ENCODE results near the gene SYT8. TPM values are rescaled to one million over a fixed set of nuclear protein-coding genes. Genes with fewer than 3 reads are reported as not detected.
A peak's percentile ranks its signal among the peaks of the same experiment; 100 is the strongest.
"Not testable (repeated sequence)": the region's sequence is repeated elsewhere in the genome, so short reads cannot be mapped to it uniquely, and the experiment has no call there.

The SYT8 gene
- polyA plus RNA-seq, 1 experiment: not detected

DNA sequence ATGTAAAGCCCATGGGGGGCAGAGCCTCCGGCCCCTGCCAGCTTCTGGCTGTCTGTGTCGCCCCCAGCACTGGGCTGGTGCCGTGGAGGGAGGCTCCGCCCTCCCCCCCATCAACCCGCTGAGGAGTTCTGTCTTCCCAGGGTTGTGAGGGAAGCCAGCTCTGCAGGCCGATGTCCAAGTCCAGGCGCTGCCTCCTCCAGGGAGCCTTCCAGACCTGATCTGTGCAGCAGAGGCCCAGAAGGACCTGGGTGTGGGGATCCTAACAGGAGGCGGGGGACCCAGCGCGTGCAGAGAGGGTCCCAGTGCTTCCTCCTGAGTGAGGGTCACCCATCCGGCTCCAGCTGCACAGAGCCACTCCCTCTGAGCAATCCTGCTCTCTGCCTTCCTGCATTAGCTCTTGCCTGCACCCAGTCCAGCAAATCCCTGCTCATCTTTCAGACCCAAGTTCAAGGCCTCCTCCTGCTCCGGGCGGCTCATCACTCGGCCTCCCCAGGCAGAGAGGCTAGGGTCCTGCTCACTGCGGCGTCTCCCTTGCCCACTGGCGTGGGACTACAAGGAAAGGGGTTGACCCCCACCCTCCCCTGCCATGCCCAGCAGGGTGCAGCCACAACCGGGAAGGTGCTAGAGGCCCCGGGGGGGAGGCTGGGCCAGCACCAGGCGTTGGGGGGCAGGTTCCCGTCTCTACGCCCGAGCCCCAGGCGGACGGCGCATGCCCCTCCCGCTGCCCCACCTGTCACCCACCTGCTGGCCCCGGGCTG is 40.5 kb downstream of the SYT8 start:
- no peak for DNase-seq (ENCODE audit: low read depth)
- Histone ChIP-seq H3K36me3 (ENCODE audit: control insufficient read depth, insufficient read depth, low read length) (no peaks in the 10 kb centered on the region), H3K4me3 (ENCODE audit: low read depth, low read length) (no peak overlapping the region), H3K27me3 (ENCODE audit: control insufficient read depth, insufficient read depth, low read length) (no peaks in the 10 kb centered on the region; the same call in 1 of the 2 replicates)
- TF ChIP-seq, protein P1, sequence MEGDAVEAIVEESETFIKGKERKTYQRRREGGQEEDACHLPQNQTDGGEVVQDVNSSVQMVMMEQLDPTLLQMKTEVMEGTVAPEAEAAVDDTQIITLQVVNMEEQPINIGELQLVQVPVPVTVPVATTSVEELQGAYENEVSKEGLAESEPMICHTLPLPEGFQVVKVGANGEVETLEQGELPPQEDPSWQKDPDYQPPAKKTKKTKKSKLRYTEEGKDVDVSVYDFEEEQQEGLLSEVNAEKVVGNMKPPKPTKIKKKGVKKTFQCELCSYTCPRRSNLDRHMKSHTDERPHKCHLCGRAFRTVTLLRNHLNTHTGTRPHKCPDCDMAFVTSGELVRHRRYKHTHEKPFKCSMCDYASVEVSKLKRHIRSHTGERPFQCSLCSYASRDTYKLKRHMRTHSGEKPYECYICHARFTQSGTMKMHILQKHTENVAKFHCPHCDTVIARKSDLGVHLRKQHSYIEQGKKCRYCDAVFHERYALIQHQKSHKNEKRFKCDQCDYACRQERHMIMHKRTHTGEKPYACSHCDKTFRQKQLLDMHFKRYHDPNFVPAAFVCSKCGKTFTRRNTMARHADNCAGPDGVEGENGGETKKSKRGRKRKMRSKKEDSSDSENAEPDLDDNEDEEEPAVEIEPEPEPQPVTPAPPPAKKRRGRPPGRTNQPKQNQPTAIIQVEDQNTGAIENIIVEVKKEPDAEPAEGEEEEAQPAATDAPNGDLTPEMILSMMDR (IDR thresholded peaks at IDR 0.05; ENCODE audit: insufficient read depth, low read depth, low read length): no peak
- ChIA-PET POLR2A (no interaction called here), CTCF (interaction anchor here (1.1 to 5.4 kb wide), 7 partner anchors 27 to 276 kb away, joined by 3 to 45 read pairs (median 10); no protein-coding TSS in a partner anchor)

DNA sequence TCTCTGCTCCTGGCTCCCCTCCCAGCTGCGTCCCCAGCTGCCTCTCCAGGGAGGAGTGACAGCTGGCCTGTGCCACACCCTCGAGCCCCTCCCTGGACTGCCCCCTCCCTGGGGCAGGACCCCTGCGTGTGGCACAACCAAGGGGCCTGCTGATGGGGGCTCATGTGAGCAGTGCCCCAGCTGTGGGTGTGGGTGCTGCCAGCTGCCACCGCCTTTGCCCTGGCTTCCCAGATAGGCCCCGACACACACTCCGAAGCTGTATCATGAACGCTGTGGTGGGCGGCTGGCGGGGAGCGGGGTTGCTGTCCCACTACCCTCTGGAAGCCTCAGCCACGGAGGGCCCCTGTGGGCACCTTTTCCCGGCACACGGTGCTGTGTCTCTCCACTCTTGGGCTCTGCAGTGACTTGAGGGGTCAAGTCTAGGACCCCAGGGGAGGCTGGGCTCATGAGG is 41.1 kb downstream of the SYT8 start:
- H3K4me3 ChIP-seq (ENCODE audit: low read depth, low read length); POLR2A ChIA-PET; H3K27me3 ChIP-seq (ENCODE audit: control insufficient read depth, insufficient read depth, low read length); H3K36me3 ChIP-seq (ENCODE audit: control insufficient read depth, insufficient read depth, low read length); DNase-seq (ENCODE audit: low read depth): not testable (repeated sequence)
- CTCF ChIA-PET: interaction anchor here (1.0 to 5.4 kb wide), 19 partner anchors 9 to 280 kb away, joined by 3 to 45 read pairs (median 5); partner anchors contain the start of gene TNNI2

DNA sequence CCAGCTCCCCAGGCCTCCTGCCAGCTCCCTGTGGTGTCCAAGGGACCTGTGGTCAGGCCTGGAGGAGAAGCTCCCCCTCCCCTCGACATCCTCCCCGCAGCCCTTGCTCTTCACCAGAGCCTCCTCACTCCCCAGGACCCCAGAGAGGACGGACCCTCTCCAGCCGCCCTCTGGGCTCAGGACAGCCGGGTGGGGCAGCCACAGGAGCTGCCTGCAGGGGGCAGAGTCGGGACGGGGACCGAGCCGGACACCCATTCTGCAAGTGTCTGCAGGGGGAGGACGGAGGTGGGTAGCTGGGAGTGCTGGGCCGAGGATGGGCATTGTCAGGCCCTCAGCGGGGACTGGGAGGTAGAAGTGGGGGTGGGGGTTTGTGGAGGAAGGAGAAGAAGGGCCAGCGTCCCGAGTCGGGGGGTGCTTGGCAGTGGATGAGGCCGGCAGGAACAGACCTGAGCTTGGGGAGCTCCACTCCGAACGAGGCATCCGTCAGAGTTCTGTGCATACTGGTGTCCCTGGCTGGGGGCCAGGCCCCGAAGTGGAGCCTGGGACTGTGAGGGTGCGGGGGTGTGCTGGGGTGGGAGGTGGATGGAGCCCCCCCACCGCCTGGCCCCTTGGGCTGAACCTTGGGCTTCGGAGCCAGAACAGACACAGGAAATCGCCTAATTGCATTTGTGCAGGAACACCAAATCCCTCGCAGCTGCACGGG is 41.7 kb downstream of the SYT8 start:
- H3K27me3 ChIP-seq (ENCODE audit: control insufficient read depth, insufficient read depth, low read length): no peaks in the 10 kb centered on the region; the same call in 1 of the 2 replicates
- CTCF ChIA-PET: interaction anchor here (1.0 to 5.4 kb wide), 20 partner anchors 10 to 280 kb away, joined by 3 to 45 read pairs (median 5); partner anchors contain the start of gene TNNI2
- POLR2A ChIA-PET: no interaction called here
- H3K4me3 ChIP-seq (ENCODE audit: low read depth, low read length): no peak overlapping the region
- H3K36me3 ChIP-seq (ENCODE audit: control insufficient read depth, insufficient read depth, low read length): no peaks in the 10 kb centered on the region
- TF ChIP-seq, protein P1 (IDR thresholded peaks at IDR 0.05; ENCODE audit: insufficient read depth, low read depth, low read length): peak; percentile 70
- DNase-seq (ENCODE audit: low read depth): no peak

DNA sequence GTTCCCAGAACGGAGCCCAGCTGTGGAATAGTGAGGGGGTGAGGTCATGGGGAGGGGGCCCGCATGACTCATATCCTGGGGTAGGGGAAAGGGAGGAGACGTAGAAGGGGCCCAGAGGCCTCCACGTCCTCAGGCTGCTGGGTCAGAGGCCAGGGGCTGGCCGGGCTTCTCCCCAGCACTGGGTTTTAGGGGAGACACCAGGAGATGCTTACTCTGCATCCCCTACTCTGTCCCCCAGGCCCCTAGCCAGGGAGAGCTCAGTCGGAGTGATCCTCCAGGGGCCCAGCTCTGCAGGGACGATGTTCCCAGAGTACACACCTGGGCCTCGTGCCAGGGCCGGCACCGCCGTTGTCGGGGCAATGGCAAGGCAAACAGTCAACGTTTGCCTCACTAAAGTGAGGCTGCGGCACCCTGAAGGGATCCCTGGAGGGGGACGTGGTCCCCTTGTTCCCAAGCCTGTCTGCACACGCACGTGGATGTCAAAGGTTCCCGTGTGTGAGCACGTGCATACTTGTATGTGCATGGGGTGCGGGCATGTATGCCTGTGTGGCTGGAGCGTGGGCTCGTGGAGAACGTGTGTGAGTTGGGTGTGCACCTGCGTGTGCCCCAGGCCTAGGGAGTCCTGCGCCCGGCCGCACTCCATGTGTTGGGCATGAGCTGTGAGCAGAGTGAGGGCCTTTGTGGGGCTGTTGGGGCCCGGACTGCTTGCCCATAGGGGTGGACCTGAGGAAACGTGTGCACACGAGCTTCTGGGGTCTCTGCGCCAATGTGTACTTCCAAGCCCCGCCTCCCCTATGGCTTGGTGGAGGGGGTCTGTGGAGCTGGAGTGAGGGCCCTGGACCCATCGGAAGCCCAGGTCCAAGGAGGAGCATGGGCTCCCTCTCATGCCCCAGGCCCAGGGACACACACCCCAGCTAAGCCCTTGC is 42.7 kb downstream of the SYT8 start:
- CTCF ChIA-PET: interaction anchor here (0.6 to 5.4 kb wide), 17 partner anchors 8 to 756 kb away, joined by 3 to 45 read pairs (median 6); no protein-coding TSS in a partner anchor

More for the DNA sequence above, 42.7 kb downstream of the SYT8 start:
- Histone ChIP-seq H3K36me3 (ENCODE audit: control insufficient read depth, insufficient read depth, low read length) (no peaks in the 10 kb centered on the region), H3K4me3 (ENCODE audit: low read depth, low read length) (no peak overlapping the region), H3K27me3 (ENCODE audit: control insufficient read depth, insufficient read depth, low read length) (no peaks in the 10 kb centered on the region; the same call in none of the 2 replicates)
- TF ChIP-seq, protein P1 (IDR thresholded peaks at IDR 0.05; ENCODE audit: insufficient read depth, low read depth, low read length): no peak
- POLR2A ChIA-PET: no interaction called here
- no peak for DNase-seq (ENCODE audit: low read depth)

Data from BJ (cell line).